H54 (cell line): Measurements from ENCODE around the gene ATP6V1G2.
"Not testable (repeated sequence)": the region's sequence is repeated elsewhere in the genome, so short reads cannot be mapped to it uniquely, and the experiment has no call there.

Source experiments
- DNase-seq: peaks from one replicate; pipeline ENCODE4 v3.0.0; 2011; ENCODE audit warnings: low spot score, mixed read lengths; ENCODE audit not compliant: insufficient read length
- FAIRE-seq: peaks from 3 replicates; lab custom pipeline; 2011; peaks lifted over from hg19 to GRCh38; lab: Jason Lieb, UNC
- POLR2A ChIP-seq: IDR thresholded peaks from 2 replicates; pipeline ENCODE4 v1.6.1; 2011; ENCODE audit warnings: low read depth, mild to moderate bottlenecking, low read length

Gene ATP6V1G2

DNA sequence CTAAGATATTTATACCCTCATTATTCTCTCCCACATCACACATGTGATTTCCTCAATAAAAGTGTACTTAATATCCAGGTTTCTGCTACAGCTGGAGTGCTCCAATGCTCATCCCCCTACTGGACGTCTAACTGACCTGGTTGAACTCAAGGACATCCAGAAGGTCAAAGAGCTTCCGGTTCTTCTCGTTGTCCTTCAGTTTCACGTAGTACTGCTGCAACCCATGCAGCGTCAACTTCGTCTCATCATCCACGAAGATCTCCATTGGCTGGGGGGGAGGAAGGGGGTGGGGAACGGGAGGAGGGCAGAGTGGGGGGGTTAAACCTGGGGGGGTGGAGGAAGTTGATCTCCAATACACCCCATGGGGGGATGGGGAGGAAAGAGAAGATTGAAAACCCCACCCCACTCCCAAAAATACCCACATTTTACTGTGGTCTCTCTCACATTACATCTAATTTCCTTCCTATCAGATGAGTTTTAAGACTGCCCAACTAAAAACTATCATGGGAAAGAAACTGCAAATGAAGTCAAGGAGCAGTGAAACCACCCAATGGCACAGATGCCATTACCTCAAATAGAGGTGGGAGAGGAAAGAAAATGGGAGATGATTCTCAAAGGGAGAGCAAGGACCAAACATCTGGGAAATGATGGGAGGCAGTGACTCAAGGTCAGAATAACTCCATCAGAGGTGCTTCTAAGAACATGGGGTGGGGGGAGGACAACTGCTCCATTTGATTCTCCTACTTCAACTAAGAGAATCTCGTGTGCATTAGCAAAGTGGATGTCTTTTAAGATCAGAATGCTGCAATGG lies 13.6 kb downstream of the ATP6V1G2 start:
- FAIRE-seq (no peak), DNase-seq (no peak)
- no peak for TF ChIP-seq POLR2A

- TF ChIP-seq POLR2A = no peak
- DNase-seq (no peak), FAIRE-seq (no peak)
These were observed 14.4 kb downstream of the ATP6V1G2 start for GRCh38 chr6:31531771-31532643.

GRCh38 chr6:31531162-31531561 lies 15.2 kb downstream of the ATP6V1G2 start:
- FAIRE-seq = no peak
- DNase-seq = no peak
- TF ChIP-seq POLR2A = no peak

DNA sequence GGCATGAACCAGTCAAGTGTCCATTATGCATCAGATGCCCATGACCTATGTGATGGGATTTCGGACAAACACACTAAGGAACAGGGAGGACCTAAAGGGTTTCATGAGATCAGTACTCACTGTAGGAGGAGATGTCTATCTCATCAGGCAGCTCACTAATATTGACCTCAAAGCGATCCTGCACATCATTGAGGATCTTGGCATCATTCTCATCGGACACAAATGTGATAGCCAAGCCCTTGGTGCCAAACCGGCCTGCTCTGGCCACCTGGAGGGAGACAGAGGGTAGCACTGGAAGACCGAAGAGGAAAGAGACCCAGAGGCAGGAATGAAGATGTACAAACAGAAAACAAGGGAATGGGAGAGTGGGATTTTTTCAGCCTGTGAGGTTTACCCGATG lies 15.7 kb downstream of the ATP6V1G2 start:
- no peak for FAIRE-seq

DNA sequence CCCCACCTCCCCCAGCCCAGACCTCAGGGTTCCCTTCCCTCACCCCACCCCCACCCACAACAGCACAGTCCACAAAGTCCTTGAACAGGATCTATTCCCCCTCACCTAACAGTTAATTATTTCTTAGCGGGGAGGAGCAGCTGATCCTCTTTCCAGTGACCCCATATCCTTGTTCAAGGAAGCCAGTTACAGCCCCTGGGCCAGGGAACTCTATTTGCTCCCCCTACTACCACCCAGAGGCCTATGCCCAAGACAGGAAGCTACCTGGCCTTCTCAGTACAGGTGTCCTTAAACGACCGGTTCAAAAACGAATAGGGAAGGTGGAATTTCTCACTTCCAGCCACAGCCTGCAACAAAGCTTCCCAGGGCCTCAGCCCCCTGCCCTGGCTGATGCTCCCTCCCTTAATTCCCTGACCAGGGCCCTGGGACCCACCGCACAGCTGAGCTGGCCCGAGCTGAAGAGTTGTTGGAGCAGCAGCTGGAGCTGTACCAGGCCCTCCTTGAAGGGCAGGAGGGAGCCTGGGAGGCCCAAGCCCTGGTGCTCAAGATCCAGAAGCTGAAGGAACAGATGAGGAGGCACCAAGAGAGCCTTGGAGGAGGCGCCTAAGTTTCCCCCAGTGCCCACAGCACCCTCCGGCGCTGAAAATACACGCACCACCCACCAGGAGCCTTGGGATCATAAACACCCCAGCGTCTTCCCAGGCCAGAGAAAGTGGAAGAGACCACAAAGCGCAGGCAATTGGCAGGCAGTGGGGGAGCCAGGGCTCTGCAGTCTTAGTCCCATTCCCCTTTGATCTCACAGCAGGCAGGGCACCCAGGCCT lies 16.9 kb downstream of the ATP6V1G2 start:
- no peak for DNase-seq

More for the DNA sequence above, 15.7 kb downstream of the ATP6V1G2 start:
- no peak for TF ChIP-seq POLR2A
- no peak for DNase-seq

GRCh38 chr6:31528821-31529328 lies 17.5 kb downstream of the ATP6V1G2 start, which contains the start of gene MCCD1:
Gene MCCD1, plus strand, starts transcription at chr6:31528962. Its CDS starts 53 bp downstream, at chr6:31529015.
- no peak for TF ChIP-seq POLR2A
- FAIRE-seq = no peak
- DNase-seq = no peak

More for the DNA sequence above, 16.9 kb downstream of the ATP6V1G2 start:
- no peak for FAIRE-seq
- TF ChIP-seq POLR2A = no peak

DNA sequence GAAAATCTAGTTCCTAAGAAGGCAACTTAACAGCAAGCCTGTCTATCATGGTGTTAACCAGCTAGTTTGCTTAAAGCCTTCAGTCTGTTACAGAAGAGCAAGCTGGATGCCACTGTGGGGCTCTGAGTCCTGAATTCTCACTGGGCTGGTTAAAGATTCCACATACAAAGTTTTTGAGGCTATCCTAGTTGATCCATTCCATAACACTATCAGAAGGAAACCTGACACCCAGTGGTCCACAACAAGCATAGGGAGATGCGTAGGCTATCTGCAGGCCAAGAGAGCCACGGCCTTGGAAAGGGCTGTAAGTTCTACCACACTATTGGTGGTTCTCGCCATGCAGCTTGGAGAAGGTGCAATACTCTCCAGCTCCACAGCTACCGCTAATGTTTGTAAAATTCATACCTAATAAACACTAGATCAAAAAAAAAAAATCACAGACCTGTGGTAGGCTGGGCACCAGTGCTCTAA lies 18.1 kb downstream of the ATP6V1G2 start:
- no peak for TF ChIP-seq POLR2A
- DNase-seq (no peak), FAIRE-seq (no peak)

DNA sequence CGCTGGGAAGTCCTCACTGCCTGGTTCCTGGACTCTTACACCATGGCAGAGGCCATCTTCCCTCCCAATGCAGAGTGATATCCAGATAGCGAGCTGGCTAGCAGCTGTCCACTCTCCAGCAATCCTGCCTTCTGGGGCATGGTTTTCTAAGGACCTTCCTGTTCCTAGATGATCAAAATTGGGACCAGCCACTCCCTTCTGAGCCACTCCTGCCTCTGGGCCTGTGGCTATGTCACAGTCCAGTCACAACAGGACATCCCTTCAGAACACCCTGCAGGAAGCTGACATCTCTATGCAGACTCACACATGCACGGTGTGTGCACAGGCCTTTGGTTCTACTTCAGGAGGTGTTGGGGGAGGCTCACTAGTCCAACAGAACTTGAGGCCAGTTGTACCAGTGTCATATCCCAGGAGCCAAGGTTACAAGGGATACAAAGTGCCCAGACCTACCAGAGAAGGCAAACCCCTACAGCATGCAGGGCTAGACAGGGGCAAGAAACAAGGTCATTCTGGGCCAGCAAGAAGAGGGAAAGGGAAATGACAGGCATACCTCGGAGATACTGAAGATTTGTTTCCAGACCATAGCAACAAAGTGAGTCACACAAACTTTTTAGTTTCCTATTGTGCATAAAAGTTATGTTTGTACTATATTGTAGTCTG lies 20.3 kb downstream of the ATP6V1G2 start:
- DNase-seq = no peak
- TF ChIP-seq POLR2A = no peak
- FAIRE-seq = no peak

DNA sequence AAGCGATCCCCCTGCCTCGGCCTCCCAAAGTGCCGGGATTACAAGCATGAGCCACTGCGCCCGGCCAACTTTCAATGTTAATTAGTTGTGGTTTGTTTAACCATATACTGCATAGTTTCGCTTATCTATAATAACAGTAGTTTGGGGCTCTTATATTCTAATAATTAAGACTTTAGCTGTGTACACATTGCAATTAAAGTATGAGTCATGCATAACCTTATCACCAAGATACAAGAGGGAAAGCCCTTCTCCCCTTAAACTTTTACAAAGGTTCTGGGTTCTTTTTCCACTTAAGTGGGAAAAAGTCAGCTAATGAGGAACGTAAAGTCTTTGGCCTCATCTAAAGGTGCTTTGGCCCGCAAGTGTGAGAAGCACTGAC lies 20.9 kb downstream of the ATP6V1G2 start:
- DNase-seq (no peak), FAIRE-seq (no peak)
- no peak for TF ChIP-seq POLR2A

GRCh38 chr6:31521835-31522234 lies 24.6 kb downstream of the ATP6V1G2 start:
- FAIRE-seq (no peak), DNase-seq (no peak)
- TF ChIP-seq POLR2A = no peak

DNA sequence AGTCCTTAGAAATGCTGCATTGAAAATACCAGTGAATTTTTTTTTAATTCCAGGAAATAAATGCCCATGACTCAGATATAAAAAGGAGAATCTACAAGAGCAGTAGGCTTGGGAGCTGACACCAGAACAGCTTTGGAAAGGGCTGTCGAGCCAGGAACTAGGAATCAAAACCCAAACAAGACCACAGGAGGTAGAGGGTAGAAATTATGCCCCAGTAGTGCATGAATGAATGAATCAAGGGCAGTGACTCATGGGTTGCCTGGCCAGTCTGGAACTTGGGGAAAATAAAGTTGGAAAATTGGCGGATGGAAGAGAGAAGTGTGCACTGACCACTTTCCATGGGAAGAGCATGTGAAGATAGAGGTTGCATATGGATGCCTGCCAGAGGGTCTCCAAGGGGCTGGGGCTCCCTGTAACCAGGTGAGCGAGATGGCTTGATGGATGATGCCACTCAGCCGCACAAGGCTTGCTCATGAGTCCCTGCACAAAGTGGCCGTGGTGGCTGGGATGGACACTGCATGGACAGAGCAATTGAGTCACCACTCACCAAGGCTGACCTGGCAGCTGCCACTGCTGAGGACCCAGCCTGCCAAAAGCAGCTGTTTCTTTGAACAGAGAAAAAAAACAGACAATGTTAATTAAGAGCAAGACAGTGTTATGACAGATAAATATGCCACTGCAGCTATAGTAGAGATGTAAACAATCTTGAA lies 32.8 kb downstream of the ATP6V1G2 start:
- FAIRE-seq (peak; percentile 65), DNase-seq (no peak)
- TF ChIP-seq POLR2A = no peak

GRCh38 chr6:31510007-31510406 lies 36.4 kb downstream of the ATP6V1G2 start:
- TF ChIP-seq POLR2A = no peak
- no peak for FAIRE-seq
- no peak for DNase-seq

GRCh38 chr6:31509036-31509435 lies 37.4 kb downstream of the ATP6V1G2 start:
- FAIRE-seq, DNase-seq: not testable (repeated sequence)
